VCaP (cell line): ENCODE measurements around the gene HCFC2.
"Not testable (repeated sequence)": the region's sequence is repeated elsewhere in the genome, so short reads cannot be mapped to it uniquely, and the experiment has no call there.

Source experiments
- H3K27ac ChIP-seq: fragments of 450-650 bp; 2 replicates; pipeline ENCODE4 v1.5.1; 2017
- CTCF ChIP-seq: fragments of 450-650 bp; conservative IDR thresholded peaks from 2 replicates; pipeline ENCODE4 v1.5.1; 2017; ENCODE audit warnings: mild to moderate bottlenecking, moderate library complexity

HCFC2 gene

GRCh38 chr12:104106965-104107364 lies 42.6 kb downstream of the HCFC2 start:
- TF ChIP-seq CTCF, result no peak
- H3K27ac ChIP-seq, result no peak overlapping the region

GRCh38 chr12:104108755-104109445 lies 44.6 kb downstream of the HCFC2 start:
- H3K27ac ChIP-seq, result peak overlapping the region; percentile 21; the same call in 1 of the 2 replicates
- peak; percentile 98 for TF ChIP-seq CTCF

GRCh38 chr12:104109446-104110271 lies 45.3 kb downstream of the HCFC2 start:
- H3K27ac ChIP-seq, result no peak overlapping the region
- TF ChIP-seq CTCF, result peak; percentile 66

GRCh38 chr12:104114834-104115586 lies 50.7 kb downstream of the HCFC2 start:
- H3K27ac ChIP-seq, result not testable (repeated sequence)

- no peak for TF ChIP-seq CTCF
These were observed 51.2 kb downstream of the HCFC2 start for GRCh38 chr12:104115587-104115975.

GRCh38 chr12:104121001-104121400 lies 56.7 kb downstream of the HCFC2 start:
- no peak for TF ChIP-seq CTCF
- no peak overlapping the region for H3K27ac ChIP-seq

More at GRCh38 chr12:104115587-104115975, 51.2 kb downstream of the HCFC2 start:
- no peak overlapping the region for H3K27ac ChIP-seq

- no peak overlapping the region for H3K27ac ChIP-seq
- TF ChIP-seq CTCF, result no peak
These were observed 58.0 kb downstream of the HCFC2 start for GRCh38 chr12:104122298-104122697.
